GM21737 (cell line): Measurements from ENCODE around the gene PLEKHA4.

Source experiments
- ATAC-seq: cut with Tn5 transposase; IDR thresholded peaks from one replicate; pipeline ENCODE4 v1.9.1; 2021; ENCODE audit warnings: mild to moderate bottlenecking, moderate library complexity; ENCODE audit not compliant: unreplicated experiment

PLEKHA4 gene

GRCh38 chr19:48833977-48834376, 34.4 kb downstream of the PLEKHA4 start:
- ATAC-seq = no peak

- no peak for ATAC-seq
These were observed 35.4 kb downstream of the PLEKHA4 start for GRCh38 chr19:48833049-48833448.

- ATAC-seq = no peak
These were observed 37.5 kb downstream of the PLEKHA4 start for GRCh38 chr19:48830965-48831364.

DNA sequence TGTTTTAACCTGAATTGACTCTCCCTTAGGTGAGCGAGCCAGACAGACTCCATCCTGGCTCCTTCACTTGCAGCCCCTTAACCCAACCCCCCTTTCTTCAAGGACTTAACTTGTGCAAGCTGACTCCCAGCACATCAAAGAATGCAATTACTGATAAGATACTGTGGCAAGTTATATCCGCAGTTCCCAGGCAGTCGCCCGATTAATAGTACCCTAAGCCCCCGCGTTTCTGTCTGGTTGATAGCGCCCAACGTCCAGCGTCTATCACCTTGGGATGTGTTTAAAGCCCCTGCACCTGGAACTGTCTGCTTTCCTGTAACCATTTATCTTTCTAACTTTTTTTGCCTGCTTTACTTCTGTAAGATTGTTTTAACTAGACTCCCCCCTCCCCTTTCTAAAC, 38.3 kb downstream of the PLEKHA4 start:
- ATAC-seq = no peak

DNA sequence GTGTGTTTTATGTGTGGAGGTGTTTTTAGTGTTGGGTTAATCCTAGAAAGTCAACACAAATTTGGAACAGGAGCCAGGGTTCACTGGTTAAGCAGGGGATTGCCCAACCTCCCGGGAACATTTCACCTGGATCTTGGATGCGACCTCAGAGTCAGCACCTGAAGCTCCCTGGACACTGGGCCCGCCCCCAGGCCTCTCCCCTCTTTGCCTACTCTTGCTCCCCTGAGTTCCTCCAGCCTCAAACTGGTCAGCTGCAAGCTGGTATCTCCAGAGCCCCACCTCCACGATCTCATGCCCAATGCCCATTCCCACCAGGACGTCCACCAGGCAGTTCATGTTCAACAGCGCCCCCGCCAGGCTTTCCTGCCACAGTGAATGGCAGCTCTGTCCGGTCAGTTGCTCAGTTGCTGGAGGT, 41.8 kb downstream of the PLEKHA4 start:
- no peak for ATAC-seq

GRCh38 chr19:48822514-48822913, 45.9 kb downstream of the PLEKHA4 start:
- ATAC-seq = no peak

GRCh38 chr19:48821633-48822032, 46.8 kb downstream of the PLEKHA4 start:
- ATAC-seq = no peak

- no peak for ATAC-seq
These were observed 49.0 kb downstream of the PLEKHA4 start for GRCh38 chr19:48819366-48819816.

GRCh38 chr19:48818234-48818820, 50.1 kb downstream of the PLEKHA4 start:
- ATAC-seq = no peak

DNA sequence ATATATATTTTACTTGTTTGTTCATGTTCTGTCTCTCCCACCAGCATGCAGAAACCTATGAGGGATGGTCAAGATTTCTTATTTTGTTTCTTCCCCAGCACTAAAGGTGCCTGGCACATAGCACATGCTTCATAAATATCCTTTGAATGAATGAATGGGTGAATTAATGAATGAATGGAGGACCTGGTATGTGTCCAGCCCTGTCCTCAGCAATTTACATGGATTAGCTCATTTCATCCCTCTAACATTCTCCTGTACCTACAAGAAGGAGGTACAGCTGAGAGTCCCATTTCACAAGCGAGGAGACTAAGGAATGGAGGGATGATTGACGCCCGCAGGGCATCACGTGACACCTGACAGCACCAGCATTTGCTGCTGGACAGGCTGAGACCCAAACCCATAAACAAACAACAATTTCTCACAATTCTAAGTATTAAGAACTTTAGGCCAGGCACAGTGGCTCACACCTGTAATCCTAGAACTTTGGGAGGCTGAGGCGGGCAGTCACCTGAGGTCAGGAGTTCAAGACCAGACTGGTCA, 50.8 kb downstream of the PLEKHA4 start:
- ATAC-seq = no peak

DNA sequence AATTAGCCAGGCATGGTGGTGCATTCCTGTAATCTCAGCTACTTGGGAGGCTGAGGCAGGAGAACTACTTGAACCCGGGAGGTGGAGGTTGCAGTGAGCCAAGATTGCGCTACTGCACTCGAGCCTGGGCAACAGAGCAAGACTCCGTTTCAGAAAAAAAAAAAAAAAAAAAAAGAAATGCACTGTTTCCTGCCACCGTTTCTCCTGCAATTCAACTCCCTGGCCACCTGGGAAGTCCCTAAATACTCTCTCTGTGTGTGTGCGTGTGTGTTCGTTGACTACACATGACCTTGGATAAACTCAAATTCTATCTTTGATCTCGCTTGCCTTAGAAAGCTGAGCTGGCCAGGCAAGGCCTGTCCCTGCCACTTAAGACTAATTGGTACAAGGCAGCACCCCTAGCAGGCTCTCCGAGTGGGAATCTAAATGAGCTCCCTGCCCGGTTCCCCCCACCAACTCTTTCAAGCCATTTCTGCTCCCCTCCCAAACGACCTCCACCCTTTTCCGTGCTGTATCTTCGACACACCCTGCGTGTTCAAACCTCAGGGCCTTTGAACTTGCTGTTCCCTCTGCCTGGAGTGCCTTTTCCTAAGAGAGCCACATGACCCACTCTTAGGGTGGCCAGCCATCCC, 52.4 kb downstream of the PLEKHA4 start:
- no peak for ATAC-seq

- ATAC-seq = no peak
These were observed 53.5 kb downstream of the PLEKHA4 start for GRCh38 chr19:48814895-48815294.

- ATAC-seq = no peak
These were observed 55.1 kb downstream of the PLEKHA4 start for GRCh38 chr19:48813123-48813913.

DNA sequence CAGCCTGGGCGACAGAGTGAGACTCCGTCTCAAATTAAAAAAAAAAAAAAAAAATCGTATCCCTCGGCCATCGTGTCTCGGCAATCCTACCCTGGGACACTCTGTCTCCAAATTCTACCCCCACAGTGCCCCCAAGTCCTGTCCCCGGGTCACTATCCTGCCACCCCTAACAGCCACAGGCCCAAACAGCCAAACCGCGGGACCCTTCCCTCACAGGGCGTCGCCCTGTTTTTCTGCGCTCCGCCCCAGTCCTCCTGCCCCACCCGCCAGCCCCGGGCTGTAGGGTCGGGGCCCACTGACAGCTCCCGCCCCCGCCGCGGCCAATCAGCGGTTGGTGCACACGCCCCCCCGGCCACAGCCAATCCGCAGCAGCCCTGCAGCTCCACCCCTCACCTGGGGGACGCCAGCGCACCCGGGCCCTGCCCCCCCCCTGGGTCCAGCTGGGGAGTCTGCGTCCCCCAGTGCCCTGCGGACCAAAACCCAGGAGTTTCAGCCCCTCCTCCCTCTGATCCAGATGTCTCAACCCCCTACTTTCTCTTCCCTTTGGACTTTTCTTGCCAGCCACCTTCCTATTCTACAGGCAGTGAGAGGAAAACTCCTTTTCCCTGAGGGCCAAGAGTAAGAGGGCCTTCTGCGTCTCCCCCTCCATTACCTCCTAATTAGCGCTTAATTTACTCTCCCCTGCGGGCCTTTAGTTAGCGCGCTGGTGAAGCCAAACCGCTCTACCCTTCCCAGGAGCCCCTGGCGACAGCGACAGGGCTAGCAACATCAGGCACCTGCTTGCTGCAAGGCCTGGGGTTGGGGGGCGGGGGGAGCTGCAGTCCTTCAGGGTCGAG, 56.1 kb downstream of the PLEKHA4 start:
- ATAC-seq = no peak

DNA sequence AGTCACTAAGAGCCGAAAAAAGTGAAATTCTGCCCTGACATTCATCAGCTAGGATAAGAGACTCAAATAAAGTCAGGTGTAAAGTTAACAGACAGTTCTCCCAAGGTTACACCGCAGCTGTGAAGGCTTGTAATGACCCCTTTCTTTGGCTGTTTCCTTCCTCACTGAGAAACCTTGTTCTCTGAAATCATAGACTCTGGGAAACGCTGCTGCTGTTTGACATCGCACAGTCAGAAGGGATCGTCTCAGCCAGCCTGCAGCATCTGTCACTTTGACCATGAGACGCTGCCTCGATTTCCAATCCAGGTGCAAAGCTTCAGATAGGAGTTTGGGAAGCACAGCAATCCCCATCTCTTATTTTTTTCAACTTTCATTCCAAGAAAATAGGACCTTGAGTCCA, 58.3 kb downstream of the PLEKHA4 start:
- ATAC-seq = no peak

DNA sequence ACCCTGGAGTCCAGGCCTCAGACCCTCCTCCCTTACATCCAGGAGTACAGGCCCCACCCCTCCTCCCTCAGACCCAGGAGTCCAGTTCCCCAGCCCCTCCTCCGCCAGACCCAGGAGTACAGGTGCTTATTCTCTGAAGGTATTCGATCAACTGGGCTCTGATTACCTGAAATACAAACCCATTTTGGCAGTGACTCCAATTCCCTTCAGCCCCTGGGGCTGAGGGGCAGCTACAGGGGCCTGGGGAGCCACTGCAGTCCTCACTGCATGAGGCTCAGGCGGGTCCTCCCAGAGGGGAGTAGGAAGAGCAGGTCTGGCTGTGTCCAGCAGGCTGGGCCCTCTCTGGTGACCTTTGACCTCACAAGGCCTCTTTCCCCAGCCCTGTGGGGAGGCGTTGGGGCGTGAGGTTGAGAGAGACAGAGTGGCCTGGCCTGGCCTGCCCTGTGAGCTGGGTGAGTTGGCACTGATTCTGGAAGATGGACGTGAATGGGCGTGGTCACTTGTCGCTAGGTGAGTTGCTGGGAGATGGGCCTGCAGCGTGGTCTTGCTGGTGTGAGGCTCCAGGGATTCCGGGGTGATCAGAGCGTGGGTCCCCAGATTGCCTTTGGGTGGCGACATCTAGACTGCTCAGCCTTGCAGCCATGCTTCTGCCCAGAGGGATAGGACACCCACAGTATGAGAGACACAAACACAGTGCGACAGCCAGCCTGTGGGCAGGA, 60.7 kb downstream of the PLEKHA4 start:
- ATAC-seq = no peak

DNA sequence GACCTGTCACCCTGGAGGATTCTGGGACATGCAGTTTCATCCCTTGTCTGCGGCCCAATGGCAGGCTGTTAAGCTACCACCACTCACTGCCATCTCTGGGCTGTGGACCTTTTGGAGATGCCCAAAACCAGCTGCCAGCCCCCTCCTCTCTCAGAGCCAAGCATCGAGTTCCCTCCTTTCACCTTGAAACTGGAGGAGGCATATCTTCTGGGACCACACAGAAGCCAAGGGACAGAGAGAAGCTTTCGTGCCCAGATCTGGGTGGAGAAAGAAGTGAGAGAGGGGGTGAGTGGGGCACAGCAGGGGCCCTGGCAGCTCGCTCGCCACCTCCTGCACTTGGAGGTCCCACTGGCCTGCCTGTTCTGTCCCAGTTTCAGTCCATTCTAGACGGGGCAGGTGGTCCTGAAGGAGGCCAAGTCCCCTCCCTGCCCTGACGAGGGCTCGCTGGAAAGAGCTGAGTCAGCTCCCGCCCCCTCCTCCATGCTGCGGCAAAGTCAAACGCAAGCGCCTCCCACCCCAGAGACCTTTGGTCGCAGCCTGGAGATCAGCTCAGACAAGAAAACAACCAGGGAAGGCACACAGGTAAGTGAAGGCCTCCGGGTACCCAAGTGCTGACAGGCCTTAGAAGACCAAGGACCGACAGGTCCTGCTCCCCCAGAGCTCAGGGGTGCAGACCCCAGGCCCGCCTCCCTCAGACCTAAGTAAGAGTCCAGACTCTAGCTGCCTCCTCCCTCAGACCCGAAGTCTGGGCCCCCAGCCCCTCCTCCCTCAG, 61.4 kb downstream of the PLEKHA4 start:
- ATAC-seq = no peak

DNA sequence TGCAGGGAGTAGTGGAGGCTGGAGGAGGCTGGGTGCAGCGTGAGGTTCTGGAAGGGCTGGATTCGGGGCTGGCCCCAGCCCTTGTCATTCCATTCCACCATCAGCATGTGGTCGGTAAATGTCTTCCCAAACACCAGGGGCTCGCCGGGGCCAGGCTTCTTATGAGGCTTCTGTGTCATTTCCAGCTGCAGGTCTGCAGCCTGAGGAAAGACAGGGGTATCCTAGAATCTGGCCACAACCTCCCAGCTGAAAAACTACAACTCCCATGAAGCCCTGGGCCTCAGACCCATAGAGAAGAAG, 61.9 kb downstream of the PLEKHA4 start:
- no peak for ATAC-seq

DNA sequence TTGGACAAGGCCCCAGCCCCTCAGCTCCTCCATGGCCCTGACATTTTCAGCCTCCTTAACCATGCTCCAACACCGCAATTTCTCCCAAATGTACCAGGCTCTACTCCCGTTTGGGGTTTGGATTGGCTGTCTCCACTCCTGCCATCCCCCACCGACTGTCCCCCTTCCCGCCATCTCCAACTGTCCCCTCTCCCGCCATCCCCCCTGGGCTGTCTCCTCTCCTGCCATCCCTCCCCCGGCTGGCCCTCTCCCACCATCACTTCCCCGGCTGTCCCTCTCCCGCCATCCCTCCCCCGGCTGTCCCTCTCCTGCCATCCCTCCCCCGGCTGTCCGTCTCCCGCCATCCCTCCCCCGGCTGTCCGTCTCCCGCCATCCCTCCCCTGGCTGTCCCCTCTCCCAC, 63.0 kb downstream of the PLEKHA4 start:
- no peak for ATAC-seq

DNA sequence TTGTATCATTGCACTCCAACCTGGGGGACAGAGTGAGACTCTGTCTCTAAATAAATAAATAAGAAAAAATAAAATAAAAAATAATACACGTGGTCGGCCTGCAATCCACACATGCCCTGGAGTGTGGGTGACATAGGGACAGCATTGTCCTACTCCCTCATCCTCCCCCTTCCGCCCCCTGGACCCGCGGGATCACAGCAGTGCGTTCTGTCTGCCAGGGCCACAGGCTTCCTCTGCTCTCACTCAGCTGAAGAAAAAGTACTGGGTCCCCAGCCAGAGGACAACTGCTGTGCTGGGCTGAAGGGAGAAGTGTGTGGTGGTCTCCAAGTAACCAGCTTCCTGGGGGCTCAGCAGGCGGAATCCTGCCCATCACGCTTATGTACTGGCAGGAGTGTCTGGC, 63.9 kb downstream of the PLEKHA4 start:
- no peak for ATAC-seq
